Measurements from ENCODE around the gene TIMM22. TPM values are rescaled to one million over a fixed set of nuclear protein-coding genes. Genes with fewer than 3 reads are reported as not detected.

The TIMM22 gene
- total RNA-seq, 1 experiment from 2014 or later = 17.7 TPM

GRCh38 chr17:1024076-1024475 is 27.1 kb downstream of the TIMM22 start:
- DNase-seq = no peak
- CTCF ChIA-PET = no interaction called here
- no peak overlapping the region for H2AFZ ChIP-seq (ENCODE audit: low read length)
- H3K9me2 ChIP-seq (replicated peaks; ENCODE audit: low read length) = no peaks in the 10 kb centered on the region
- intact Hi-C loops (cut with micrococcal nuclease) = no loop called here
- no peak overlapping the region for H3K4me3 ChIP-seq (ENCODE audit: low read length)
- BruUV-seq (replicated peaks) = no TSS peak
- no peaks in the 10 kb centered on the region for H3K36me3 ChIP-seq (ENCODE audit: low read depth, low read length)
- TF ChIP-seq EZH2phosphoT487 (IDR thresholded peaks at IDR 0.05; ENCODE audit: borderline replicate concordance, low read length) (no peak), EZH2 (IDR thresholded peaks at IDR 0.05; ENCODE audit: low read length, unreplicated experiment) (no peak), CTCF (conservative IDR thresholded peaks at IDR 0.05; ENCODE audit: low read depth, low read length) (no peak)
- H3K79me2 ChIP-seq (ENCODE audit: low read length) = no peaks in the 10 kb centered on the region
- no peaks in the 10 kb centered on the region for H3K4me1 ChIP-seq (ENCODE audit: insufficient read depth, low read length)
- no peak overlapping the region for H3K27ac ChIP-seq (ENCODE audit: low read length)
- POLR2A ChIA-PET (ENCODE audit: unreplicated experiment) = no interaction called here
- no peaks in the 10 kb centered on the region for H3K9me3 ChIP-seq (ENCODE audit: low read length)
- H3K4me2 ChIP-seq (ENCODE audit: low read length) = no peak overlapping the region
- no peaks in the 10 kb centered on the region for H4K20me1 ChIP-seq (ENCODE audit: low read length)
- no peaks in the 10 kb centered on the region for H3F3A ChIP-seq (ENCODE audit: low read length, unreplicated experiment)
- no peak for ATAC-seq
- H3K27me3 ChIP-seq (ENCODE audit: low read length) = no peaks in the 10 kb centered on the region
- no peak overlapping the region for H3K9ac ChIP-seq (ENCODE audit: low read length)

GRCh38 chr17:1025733-1026598 is 29.0 kb downstream of the TIMM22 start:
- Histone ChIP-seq H3K79me2 (ENCODE audit: low read length) (no peaks in the 10 kb centered on the region), H3K4me1 (ENCODE audit: insufficient read depth, low read length) (no peaks in the 10 kb centered on the region), H3K4me3 (ENCODE audit: low read length) (no peak overlapping the region), H4K20me1 (ENCODE audit: low read length) (no peaks in the 10 kb centered on the region), H3F3A (ENCODE audit: low read length, unreplicated experiment) (no peaks in the 10 kb centered on the region), H3K4me2 (ENCODE audit: low read length) (no peak overlapping the region), H3K9ac (ENCODE audit: low read length) (no peak overlapping the region), H3K27ac (ENCODE audit: low read length) (no peak overlapping the region), H2AFZ (ENCODE audit: low read length) (no peak overlapping the region), H3K9me3 (ENCODE audit: low read length) (no peaks in the 10 kb centered on the region), H3K9me2 (replicated peaks; ENCODE audit: low read length) (no peaks in the 10 kb centered on the region), H3K27me3 (ENCODE audit: low read length) (no peaks in the 10 kb centered on the region), H3K36me3 (ENCODE audit: low read depth, low read length) (no peaks in the 10 kb centered on the region)
- ChIA-PET CTCF (no interaction called here), POLR2A (ENCODE audit: unreplicated experiment) (no interaction called here)
- no peak for ATAC-seq
- no TSS peak for BruUV-seq (replicated peaks)
- intact Hi-C loops (cut with micrococcal nuclease) = no loop called here
- no peak for TF ChIP-seq EZH2 (IDR thresholded peaks at IDR 0.05; ENCODE audit: low read length, unreplicated experiment)
- TF ChIP-seq EZH2phosphoT487 (IDR thresholded peaks at IDR 0.05; ENCODE audit: borderline replicate concordance, low read length) = no peak
- no peak for TF ChIP-seq CTCF (conservative IDR thresholded peaks at IDR 0.05; ENCODE audit: low read depth, low read length)
- DNase-seq = no peak

GRCh38 chr17:1026599-1026975 is 29.7 kb downstream of the TIMM22 start:
- Histone ChIP-seq H3K9me2 (replicated peaks; ENCODE audit: low read length) (no peaks in the 10 kb centered on the region), H3K4me3 (ENCODE audit: low read length) (no peak overlapping the region), H3F3A (ENCODE audit: low read length, unreplicated experiment) (no peaks in the 10 kb centered on the region), H3K9me3 (ENCODE audit: low read length) (no peaks in the 10 kb centered on the region), H3K4me2 (ENCODE audit: low read length) (no peak overlapping the region), H2AFZ (ENCODE audit: low read length) (no peak overlapping the region), H3K4me1 (ENCODE audit: insufficient read depth, low read length) (no peaks in the 10 kb centered on the region), H3K27me3 (ENCODE audit: low read length) (no peaks in the 10 kb centered on the region), H3K9ac (ENCODE audit: low read length) (no peak overlapping the region), H3K79me2 (ENCODE audit: low read length) (no peaks in the 10 kb centered on the region), H3K36me3 (ENCODE audit: low read depth, low read length) (no peaks in the 10 kb centered on the region), H3K27ac (ENCODE audit: low read length) (no peak overlapping the region), H4K20me1 (ENCODE audit: low read length) (no peaks in the 10 kb centered on the region)
- intact Hi-C loops (cut with micrococcal nuclease) = no loop called here
- no peak for TF ChIP-seq CTCF (conservative IDR thresholded peaks at IDR 0.05; ENCODE audit: low read depth, low read length)
- no peak for TF ChIP-seq EZH2 (IDR thresholded peaks at IDR 0.05; ENCODE audit: low read length, unreplicated experiment)
- no peak for TF ChIP-seq EZH2phosphoT487 (IDR thresholded peaks at IDR 0.05; ENCODE audit: borderline replicate concordance, low read length)
- ATAC-seq = no peak
- CTCF ChIA-PET = no interaction called here
- no peak for DNase-seq
- BruUV-seq (replicated peaks) = no TSS peak
- POLR2A ChIA-PET (ENCODE audit: unreplicated experiment) = no interaction called here
